Midbrain (tissue), 1 donor: Measurements from ENCODE around the gene PRSS36.
"Not testable (repeated sequence)": the region's sequence is repeated elsewhere in the genome, so short reads cannot be mapped to it uniquely, and the experiment has no call there.

Experiments
- DNase-seq: peaks from one replicate; lab custom pipeline; 2025; lab: John Stamatoyannopoulos, UW

The PRSS36 gene

DNA sequence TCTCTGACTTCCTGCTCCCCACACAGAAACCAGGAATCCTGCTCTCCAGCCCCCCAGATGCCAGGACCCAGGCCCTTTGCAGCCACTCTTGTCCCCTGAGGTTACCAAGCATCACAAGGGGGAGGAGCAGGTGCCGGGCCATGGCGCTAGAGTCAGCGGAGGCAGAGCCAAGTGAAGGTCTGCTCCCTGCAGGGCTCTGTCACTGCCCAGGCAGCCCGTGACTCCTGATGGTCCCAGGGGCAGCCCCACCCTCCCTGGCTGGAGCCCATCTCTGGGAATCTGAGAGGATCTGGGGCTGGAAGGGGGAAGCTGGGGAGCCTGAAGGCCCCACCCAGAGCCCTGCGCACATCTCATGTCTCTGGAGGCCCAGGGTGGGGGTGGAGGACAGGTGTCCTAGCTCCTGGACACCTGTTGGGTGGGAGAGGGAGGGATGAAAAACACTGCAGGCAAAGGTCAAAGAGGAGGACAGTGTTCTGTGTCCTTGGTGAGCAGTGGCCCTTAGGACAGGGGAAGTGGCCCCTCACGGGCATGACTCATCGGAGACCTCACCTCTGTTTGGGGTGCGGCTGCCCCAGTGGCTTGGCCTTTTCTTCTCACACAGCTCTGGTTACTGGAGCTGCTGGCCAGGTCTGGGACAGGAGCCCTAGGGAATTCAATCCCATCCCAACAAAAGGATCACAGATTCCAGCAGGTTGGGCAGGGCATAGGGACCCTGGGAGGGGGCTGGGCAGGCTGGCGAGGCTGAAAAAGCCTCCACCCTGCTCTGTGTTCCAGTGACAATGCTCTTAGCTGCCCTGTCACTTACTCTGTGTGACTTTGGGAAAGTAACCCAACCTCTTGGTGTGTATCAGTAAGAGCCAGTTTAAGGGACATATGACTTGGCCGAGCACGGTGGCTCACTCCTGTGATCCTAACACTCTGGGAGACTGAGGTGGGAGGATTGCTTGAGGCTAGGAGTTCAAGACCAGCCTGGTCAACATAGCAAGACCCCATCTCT, at the start of gene PRSS36:
Gene PRSS36 (minus strand): TSS at position 173 of the 997 bp plus-strand sequence. CDS start 31 bp downstream, at position 142.
- DNase-seq: no peak

DNA sequence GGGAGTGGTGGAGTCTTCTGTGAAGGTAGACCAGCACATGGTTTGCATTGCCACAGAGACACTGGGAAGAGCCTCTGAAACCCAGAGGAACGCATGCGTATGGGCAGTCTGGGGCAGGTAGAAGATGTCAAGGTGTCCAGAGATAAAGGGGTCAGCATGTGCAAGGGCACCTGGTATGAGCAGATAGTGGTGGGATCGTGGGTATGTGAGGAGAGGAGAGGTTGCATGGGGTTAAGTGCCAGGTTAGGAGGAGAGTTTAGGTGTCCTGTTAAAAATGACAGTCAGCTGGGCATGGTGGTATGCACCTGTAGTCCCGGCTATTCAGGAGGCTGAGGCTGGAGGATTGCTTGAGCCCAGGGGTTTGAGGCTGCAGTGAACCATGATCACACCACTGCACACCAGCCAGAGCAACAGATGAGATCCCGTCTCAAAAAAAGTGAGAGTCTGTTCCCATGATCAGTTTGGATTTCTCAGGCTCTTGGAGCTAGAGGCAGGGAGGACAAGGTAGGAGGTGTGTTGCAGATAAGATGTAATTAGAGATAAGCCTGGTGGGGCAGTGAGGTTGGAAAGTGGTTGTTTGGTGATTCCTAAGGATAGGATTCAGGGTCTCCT, 49.7 kb upstream of the PRSS36 start:
- no peak for DNase-seq

DNA sequence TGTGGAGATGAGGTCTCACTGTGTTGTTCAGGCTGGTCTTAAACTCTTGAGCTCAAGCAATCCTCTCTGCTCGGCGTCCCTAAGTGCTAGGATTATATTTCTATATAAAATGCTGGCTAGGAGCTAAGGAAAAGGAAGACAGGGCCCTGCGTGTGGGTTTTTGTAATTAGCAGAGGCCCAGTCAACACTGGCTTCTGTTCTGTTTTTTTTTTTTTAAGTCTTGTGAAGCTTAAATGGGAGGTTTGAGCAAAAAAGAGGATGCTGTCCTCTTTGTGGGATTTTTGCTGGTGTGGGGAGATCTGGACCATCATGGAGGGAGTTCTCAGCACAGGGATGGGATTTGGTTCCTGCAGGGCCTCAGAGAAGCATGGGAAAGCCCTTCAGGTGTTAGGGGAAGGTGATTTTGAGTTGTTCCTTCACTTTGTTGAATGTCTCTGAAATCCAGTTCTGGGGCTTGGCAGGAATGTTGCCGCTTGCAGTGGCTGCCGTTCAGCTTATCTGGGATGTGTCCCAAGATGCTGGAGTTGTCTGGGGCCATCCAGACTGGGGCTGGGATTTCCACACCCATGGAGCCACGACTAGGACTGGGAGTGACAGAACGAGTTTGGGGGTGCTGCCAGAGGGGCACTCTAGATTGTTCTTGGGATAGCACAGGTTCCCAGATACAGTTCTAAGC, 48.5 kb upstream of the PRSS36 start:
- no peak for DNase-seq

GRCh38 chr16:31196324-31197088, 46.6 kb upstream of the PRSS36 start:
- no peak for DNase-seq

DNA sequence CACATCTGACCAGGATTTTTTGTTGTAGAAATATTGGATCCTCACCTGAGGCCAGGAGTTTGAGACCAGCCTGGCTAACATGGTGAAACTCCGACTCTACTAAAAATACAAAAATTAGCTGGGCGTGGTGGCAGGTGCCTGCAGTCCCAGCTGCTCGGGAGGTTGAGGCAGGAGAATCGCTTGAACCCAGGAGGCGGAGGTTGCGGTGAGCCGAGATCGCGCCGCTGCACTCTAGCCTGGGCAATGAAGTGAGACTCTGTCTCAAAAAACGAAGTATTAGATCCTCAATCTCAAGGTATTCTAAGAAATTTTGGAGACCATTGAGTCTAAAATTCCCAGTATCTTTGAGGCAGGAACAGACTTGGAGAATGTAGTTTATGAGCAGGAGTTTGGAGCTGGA, 46.0 kb upstream of the PRSS36 start:
- not testable (repeated sequence) for DNase-seq

DNA sequence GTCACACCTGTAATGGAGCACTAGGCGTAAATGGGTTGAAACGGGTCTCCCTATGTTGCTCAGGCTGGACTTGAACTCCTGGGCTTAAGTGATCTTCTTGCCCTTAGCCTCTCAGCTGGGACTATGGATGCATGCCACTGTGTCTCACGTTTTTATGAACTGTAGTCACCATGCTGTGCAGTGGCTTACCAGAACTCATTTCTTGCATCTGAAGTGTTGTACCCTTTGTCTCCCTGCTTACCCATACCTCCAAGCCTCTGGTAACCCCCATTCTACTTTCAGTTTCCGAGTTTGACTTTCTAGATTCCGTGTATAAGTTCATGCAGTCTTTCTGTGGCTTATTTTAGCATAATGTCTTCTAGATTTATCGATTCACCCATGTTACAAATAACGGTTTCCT, 45.0 kb upstream of the PRSS36 start:
- no peak for DNase-seq

- DNase-seq: no peak
These were observed 44.0 kb upstream of the PRSS36 start for GRCh38 chr16:31193874-31194273.

- DNase-seq: no peak
These were observed 43.2 kb upstream of the PRSS36 start for GRCh38 chr16:31192856-31193642.

DNA sequence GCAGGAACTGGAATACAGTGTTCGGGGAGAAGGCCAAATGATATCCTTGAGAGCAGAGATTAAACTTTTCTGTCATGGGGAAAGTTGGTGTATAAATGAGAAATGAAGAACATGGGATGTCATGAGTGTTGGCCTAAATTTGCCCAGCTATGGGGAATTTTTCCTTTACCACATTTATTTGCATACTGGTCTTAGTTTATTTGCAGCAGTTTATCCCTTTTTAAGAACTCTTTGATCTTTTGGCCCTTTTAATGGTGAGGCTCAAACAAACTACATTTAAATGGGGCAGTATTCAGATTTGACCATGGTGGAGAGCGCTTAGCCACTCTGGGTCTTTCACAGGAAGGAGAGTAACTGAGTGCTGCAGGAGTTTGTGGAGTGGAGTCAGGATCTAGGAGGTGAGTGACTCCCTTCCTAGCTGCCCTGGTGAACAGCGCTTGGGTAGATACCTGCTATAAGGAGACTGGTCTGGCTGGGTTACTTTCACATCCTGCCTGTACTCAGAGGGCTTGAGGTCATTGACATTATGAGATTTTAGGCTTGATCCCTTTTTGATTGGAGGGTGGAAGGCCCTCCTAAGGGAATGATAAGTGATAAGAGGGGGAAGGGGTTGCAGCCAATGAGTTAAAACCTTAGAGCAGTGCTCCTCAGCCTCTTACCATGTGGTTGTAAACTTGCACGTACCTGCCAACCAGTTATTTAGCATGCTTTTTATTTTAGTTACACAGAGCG, 42.0 kb upstream of the PRSS36 start:
- no peak for DNase-seq

DNA sequence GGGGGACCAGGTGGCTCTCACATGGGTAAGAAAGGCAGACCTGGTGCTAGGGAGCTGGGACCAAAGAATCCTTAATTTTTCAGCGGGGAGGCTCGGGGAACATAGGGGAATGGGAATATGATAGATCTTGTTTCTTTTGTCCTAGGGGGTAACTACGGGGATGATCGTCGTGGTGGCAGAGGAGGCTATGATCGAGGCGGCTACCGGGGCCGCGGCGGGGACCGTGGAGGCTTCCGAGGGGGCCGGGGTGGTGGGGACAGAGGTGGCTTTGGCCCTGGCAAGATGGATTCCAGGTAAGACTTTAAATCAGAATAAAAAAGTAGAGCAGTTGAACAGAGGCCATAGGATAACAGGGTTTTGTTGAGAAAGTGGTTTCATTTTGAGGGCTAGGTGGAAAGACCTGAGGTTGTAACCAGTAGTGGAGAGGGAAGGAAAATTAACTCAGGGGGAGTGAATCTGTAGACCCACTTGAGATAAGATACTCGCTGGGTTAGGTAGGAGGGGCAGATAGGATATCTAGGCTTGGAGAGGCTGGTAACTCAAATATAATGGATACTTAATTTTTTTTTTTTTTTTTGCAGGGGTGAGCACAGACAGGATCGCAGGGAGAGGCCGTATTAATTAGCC, 41.1 kb upstream of the PRSS36 start:
- no peak for DNase-seq

DNA sequence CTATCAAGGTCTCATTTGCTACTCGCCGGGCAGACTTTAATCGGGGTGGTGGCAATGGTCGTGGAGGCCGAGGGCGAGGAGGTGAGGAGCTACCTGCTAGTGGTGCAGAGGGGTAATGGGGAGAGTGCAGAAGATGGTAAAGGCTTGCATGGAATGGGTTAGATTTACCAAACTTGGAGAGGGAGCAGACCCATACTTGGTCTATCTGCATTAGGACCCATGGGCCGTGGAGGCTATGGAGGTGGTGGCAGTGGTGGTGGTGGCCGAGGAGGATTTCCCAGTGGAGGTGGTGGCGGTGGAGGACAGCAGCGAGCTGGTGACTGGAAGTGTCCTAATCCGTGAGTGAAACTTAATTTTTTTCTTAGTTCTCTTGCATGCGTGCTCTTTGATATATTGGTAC, 40.2 kb upstream of the PRSS36 start:
- no peak for DNase-seq

- no peak for DNase-seq
These were observed 39.5 kb upstream of the PRSS36 start for GRCh38 chr16:31189412-31189778.

DNA sequence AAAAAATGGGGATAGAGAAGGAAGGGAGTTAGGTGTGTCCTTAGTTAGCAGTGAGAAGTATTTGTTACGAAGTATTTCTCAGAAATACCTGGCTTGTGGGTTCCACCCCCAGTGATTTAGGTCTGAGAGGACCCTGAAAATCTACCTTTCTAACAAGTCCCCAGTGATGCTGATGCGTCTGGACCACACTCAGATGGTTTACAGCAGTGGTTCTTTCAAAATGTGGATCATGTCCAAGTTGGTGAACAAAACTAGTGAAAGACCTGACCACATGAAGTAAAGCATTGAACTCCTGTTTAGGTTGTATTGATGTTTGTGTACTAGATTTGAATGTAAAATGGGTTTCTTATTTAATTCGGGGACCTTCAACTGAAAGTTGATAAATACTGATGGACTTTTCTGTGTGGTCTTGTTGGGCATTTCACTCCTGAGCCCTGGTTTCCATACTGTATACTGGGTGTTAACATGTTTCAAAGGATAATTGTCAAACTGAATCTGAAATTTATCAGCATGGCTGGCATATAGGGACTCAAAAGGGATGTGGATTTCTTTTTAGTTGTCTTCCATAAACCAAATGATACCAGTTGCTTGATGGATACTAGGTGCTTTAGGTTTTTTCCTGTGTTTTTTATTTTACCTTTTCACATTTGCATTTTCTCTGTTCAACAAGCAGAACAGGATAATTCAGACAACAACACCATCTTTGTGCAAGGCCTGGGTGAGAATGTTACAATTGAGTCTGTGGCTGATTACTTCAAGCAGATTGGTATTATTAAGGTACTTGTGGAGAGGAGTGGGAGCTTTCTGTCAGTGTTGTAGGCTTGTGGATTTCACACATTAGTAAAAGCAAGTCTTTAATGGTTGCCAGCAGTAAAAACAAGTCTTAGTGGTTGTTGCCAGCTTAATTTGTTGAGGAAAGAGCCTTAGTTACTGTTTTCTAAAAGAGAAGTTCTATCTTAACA, 38.9 kb upstream of the PRSS36 start:
- DNase-seq: no peak

DNA sequence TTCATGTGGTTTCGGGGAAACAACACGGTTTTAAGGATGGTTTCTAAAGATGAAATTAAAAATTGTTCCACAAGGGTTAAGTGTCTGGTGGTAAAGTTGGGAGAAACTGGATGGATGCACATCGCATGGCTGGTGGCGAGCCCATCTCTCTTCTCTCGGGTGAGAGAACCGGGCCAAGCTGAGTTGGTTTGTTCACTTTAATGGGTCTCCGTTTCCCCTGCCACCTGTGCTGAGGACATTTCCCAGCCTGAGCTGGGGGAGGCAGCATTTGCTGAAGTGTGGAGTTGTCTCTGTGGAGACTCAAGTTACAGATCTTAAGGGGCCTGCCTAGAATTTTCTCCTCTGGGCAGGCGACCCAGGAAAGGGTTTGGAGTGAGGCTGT, 37.9 kb upstream of the PRSS36 start:
- no peak for DNase-seq

- no peak for DNase-seq
These were observed 37.3 kb upstream of the PRSS36 start for GRCh38 chr16:31186930-31187807.

DNA sequence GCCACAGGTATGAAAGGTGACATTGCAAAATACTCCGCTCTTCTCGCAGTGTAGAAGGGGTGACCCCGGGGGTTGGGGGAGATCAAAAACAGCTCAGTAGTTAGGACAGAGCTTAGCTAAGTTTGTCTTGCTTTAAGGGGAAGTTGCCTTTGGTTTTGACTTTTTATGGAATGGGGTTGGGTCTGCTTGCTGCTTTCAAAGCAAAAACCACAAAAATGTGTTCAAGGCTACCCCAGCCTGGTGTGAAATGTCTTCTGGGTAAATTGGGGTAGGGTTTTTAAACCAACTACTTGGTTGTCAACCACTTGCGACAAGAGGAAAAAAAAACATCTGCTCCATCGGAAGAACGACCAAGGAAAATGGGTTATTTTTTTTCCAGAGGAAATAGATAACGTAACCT, 36.3 kb upstream of the PRSS36 start:
- no peak for DNase-seq

- DNase-seq: no peak
These were observed 35.5 kb upstream of the PRSS36 start for GRCh38 chr16:31185339-31185738.

DNA sequence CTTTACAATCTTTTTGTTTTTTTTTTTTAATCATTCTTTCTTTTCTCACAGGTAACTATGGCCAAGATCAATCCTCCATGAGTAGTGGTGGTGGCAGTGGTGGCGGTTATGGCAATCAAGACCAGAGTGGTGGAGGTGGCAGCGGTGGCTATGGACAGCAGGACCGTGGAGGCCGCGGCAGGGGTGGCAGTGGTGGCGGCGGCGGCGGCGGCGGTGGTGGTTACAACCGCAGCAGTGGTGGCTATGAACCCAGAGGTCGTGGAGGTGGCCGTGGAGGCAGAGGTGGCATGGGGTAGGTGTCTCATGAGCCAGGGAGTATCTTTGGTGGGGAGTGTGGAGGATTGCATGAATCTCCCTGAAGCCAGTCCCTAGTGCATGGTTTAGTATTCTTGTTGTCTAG, 35.0 kb upstream of the PRSS36 start:
- no peak for DNase-seq
